ENCODE results near the gene SUMO2. TPM values are rescaled to one million over a fixed set of nuclear protein-coding genes. Genes with fewer than 3 reads are reported as not detected.
A peak's percentile ranks its signal among the peaks of the same experiment; 100 is the strongest.

SUMO2 gene
- total and polyA plus RNA-seq, 10 of the 15 experiments (the other 5 are each of a cell fraction or from before 2014, with no cell fraction given), result 163 to 803 (median 555) TPM

DNA sequence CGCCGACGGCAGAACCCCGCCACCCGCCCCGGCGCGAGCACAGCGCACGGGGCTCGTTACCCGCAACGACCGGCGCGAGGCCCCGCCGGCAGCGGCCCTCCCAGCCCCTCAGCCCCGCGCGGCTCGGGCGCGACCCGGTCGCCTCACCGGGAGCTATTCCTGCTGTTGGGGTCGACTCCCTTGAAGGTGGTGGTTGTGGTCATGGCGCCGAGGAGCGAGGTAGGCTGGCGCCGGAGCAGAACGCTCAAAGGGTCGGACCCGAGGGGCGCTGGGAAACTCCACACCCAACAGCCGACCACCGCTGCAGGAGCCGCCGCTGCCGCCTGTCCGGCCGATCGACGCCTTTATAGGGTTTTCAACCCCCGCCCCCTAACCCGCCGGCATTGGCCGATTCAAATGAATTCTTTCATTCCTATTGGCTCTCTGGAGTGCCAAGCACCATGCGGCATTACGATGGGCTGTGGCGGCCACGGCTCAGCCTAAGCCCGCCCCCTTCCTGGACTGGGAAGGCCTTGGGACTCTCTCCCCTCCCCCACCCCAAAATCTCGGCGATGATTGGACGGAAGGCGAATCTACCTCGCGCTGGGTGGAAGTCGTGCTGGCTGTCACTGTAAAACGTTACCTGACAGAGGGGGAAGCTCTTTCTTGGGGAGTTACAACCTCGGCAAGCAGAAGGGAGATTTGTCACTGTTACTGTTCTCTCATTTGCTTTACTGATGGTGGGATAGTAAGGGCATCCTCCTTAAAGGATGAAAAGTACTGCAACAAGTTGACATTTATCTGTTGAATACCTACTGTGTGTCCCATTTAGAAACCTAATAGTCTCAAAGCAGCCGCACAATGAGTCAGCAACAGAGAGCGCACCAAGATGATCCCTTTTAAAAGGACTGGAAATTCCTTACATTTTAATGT lies 28.3 kb downstream of the SUMO2 start, which contains the start of gene JPT1 (continued):
- TF ChIP-seq, protein P1, sequence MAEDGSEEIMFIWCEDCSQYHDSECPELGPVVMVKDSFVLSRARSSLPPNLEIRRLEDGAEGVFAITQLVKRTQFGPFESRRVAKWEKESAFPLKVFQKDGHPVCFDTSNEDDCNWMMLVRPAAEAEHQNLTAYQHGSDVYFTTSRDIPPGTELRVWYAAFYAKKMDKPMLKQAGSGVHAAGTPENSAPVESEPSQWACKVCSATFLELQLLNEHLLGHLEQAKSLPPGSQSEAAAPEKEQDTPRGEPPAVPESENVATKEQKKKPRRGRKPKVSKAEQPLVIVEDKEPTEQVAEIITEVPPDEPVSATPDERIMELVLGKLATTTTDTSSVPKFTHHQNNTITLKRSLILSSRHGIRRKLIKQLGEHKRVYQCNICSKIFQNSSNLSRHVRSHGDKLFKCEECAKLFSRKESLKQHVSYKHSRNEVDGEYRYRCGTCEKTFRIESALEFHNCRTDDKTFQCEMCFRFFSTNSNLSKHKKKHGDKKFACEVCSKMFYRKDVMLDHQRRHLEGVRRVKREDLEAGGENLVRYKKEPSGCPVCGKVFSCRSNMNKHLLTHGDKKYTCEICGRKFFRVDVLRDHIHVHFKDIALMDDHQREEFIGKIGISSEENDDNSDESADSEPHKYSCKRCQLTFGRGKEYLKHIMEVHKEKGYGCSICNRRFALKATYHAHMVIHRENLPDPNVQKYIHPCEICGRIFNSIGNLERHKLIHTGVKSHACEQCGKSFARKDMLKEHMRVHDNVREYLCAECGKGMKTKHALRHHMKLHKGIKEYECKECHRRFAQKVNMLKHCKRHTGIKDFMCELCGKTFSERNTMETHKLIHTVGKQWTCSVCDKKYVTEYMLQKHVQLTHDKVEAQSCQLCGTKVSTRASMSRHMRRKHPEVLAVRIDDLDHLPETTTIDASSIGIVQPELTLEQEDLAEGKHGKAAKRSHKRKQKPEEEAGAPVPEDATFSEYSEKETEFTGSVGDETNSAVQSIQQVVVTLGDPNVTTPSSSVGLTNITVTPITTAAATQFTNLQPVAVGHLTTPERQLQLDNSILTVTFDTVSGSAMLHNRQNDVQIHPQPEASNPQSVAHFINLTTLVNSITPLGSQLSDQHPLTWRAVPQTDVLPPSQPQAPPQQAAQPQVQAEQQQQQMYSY (CRISPR knock-in tag; IDR thresholded peaks at IDR 0.05), result no peak
- TF ChIP-seq FOXK2 (IDR thresholded peaks at IDR 0.05), result no peak
- peak; percentile 76; the same call in 1 of the 2 replicates for TF ChIP-seq TCF12 (IDR thresholded peaks at IDR 0.05; ENCODE audit: low read depth, low read length)
- TF ChIP-seq HCFC1 (IDR thresholded peaks at IDR 0.05; ENCODE audit: low read length), result peak; percentile 28; the same call in 1 of the 2 replicates
- peak; percentile 78 for TF ChIP-seq SMAD1 (IDR thresholded peaks at IDR 0.05; ENCODE audit: low read depth, partially characterized antibody)
- TF ChIP-seq, protein P2, sequence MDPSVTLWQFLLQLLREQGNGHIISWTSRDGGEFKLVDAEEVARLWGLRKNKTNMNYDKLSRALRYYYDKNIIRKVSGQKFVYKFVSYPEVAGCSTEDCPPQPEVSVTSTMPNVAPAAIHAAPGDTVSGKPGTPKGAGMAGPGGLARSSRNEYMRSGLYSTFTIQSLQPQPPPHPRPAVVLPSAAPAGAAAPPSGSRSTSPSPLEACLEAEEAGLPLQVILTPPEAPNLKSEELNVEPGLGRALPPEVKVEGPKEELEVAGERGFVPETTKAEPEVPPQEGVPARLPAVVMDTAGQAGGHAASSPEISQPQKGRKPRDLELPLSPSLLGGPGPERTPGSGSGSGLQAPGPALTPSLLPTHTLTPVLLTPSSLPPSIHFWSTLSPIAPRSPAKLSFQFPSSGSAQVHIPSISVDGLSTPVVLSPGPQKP (IDR thresholded peaks at IDR 0.05; ENCODE audit: low read depth, low read length), result no peak
- TF ChIP-seq BCL11A (IDR thresholded peaks at IDR 0.05; ENCODE audit: low read depth, low read length), result no peak
- TF ChIP-seq NFXL1 (IDR thresholded peaks at IDR 0.05; ENCODE audit: borderline replicate concordance), result no peak
- peak; percentile 90 for TF ChIP-seq TAF1 (IDR thresholded peaks at IDR 0.05; ENCODE audit: borderline replicate concordance, low read depth, low read length)
- TF ChIP-seq, protein P3, sequence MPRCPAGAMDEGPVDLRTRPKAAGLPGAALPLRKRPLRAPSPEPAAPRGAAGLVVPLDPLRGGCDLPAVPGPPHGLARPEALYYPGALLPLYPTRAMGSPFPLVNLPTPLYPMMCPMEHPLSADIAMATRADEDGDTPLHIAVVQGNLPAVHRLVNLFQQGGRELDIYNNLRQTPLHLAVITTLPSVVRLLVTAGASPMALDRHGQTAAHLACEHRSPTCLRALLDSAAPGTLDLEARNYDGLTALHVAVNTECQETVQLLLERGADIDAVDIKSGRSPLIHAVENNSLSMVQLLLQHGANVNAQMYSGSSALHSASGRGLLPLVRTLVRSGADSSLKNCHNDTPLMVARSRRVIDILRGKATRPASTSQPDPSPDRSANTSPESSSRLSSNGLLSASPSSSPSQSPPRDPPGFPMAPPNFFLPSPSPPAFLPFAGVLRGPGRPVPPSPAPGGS (IDR thresholded peaks at IDR 0.05; ENCODE audit: borderline replicate concordance, insufficient read depth, low read depth, low read length, poor library complexity, severe bottlenecking), result peak; percentile 26
- TF ChIP-seq, protein P4, sequence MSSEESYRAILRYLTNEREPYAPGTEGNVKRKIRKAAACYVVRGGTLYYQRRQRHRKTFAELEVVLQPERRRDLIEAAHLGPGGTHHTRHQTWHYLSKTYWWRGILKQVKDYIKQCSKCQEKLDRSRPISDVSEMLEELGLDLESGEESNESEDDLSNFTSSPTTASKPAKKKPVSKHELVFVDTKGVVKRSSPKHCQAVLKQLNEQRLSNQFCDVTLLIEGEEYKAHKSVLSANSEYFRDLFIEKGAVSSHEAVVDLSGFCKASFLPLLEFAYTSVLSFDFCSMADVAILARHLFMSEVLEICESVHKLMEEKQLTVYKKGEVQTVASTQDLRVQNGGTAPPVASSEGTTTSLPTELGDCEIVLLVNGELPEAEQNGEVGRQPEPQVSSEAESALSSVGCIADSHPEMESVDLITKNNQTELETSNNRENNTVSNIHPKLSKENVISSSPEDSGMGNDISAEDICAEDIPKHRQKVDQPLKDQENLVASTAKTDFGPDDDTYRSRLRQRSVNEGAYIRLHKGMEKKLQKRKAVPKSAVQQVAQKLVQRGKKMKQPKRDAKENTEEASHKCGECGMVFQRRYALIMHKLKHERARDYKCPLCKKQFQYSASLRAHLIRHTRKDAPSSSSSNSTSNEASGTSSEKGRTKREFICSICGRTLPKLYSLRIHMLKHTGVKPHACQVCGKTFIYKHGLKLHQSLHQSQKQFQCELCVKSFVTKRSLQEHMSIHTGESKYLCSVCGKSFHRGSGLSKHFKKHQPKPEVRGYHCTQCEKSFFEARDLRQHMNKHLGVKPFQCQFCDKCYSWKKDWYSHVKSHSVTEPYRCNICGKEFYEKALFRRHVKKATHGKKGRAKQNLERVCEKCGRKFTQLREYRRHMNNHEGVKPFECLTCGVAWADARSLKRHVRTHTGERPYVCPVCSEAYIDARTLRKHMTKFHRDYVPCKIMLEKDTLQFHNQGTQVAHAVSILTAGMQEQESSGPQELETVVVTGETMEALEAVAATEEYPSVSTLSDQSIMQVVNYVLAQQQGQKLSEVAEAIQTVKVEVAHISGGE (CRISPR knock-in tag; IDR thresholded peaks at IDR 0.05), result no peak
- TF ChIP-seq MEF2A (IDR thresholded peaks at IDR 0.05; ENCODE audit: insufficient read depth, low read depth, low read length), result 0 out of 2 replicates have a peak, but pooled peaks have one; percentile 12
- peak; percentile 96 for TF ChIP-seq POU2F2 (IDR thresholded peaks at IDR 0.05; ENCODE audit: borderline replicate concordance, low read depth, low read length)
- peak; percentile 49; the same call in 1 of the 2 replicates for TF ChIP-seq NBN (IDR thresholded peaks at IDR 0.05)
- TF ChIP-seq BACH1 (IDR thresholded peaks at IDR 0.05; ENCODE audit: borderline replicate concordance), result peak; percentile 93
- TF ChIP-seq JUND (IDR thresholded peaks at IDR 0.05; ENCODE audit: low read depth, low read length), result no peak
